RCC 7860 (cell line): ENCODE data around the gene NEO1.

Experiments used
- DNase-seq: peaks from one replicate; pipeline ENCODE4 v3.0.0-alpha.2; 2015; ENCODE audit warnings: low spot score
- FAIRE-seq: peaks from 2 replicates; lab custom pipeline; 2012; peaks lifted over from hg19 to GRCh38; lab: Jason Lieb, UNC

NEO1 gene

GRCh38 chr15:73325191-73325861 is 273.1 kb downstream of the NEO1 start:
- FAIRE-seq: no peak

DNA sequence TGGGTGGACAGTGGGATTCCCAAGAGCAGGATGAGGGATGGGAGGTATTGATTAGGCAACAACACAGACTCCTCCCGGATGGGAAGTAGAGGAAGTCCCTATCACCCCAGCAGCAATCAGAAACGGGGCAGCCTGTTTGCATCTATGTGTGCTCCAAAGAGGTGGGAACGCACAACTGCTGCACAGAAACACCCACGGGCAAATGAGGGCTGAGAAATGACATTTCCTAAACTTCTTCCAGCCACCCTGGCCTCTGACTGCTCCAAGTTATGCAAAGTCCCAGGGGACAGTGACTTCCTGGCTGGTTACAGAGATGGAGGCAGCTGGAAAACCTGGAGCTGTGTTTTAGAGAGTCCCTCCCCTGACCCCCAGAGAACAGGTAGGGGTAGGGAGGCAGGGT is 273.9 kb downstream of the NEO1 start:
- DNase-seq (no peak), FAIRE-seq (no peak)

More at GRCh38 chr15:73325191-73325861, 273.1 kb downstream of the NEO1 start:
- peak; percentile 22 for DNase-seq

- FAIRE-seq (no peak), DNase-seq (no peak)
These were observed 276.0 kb downstream of the NEO1 start for GRCh38 chr15:73328149-73328820.

DNA sequence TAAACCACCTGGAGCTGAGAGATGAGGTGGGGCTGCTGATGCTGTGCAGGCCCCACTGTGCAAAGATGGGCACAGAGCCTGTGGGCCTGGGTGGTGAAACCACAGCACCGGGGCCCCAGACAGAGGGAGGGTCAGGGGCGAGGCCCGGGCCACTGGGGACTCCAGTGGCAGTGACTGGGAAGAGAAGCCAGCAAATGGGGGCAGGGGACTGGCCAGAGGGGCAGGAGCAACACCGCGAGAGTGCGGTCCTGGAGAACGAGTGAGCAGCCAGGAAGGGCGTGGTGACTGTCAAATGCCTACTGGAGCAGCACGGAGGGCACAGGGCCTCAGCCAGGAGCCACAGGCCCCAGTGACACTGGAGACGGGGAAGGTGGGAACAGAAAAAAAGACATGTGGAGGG is 276.7 kb downstream of the NEO1 start:
- DNase-seq: no peak
- FAIRE-seq: no peak

DNA sequence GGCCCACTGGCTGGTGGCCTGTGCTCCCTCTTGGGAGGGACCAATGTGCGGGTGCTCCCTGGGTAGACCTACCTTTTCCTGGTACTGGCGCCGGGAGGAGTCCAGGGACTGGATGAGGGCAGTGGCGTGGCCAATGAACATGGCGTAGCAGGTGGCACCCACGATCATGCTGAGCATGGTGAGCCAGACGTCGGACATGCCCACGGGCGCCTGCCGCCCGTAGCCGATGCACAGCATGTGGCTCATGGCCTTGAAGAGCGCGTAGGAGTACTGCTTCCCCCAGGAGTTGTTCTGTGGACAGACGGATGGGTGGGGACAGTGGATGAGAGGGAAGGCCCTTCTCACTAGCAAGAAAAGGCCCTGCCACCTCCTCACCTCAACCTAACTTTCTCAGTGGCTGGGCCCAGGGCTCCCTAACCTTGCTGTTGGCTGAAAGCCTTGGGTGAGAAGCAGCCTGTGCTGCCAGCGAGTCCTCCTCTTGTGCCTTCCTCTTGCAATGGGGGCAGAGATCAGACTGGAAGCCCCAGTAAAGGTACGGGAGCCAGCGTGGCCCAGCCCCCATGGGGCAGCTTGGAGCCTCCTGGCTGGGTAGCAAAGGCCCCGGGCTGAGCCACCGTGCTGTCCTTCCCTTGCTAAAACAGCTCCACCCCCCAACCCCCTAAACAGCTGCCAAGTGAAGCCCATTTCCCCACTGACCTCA is 277.4 kb downstream of the NEO1 start:
- FAIRE-seq: no peak

GRCh38 chr15:73330206-73331051 is 278.2 kb downstream of the NEO1 start:
- FAIRE-seq: no peak
- no peak for DNase-seq

More for the DNA sequence above, 277.4 kb downstream of the NEO1 start:
- DNase-seq: no peak

- no peak for FAIRE-seq
- no peak for DNase-seq
These were observed 279.2 kb downstream of the NEO1 start for GRCh38 chr15:73331501-73331900.

GRCh38 chr15:73331991-73332925 is 280.0 kb downstream of the NEO1 start:
- no peak for FAIRE-seq

GRCh38 chr15:73333001-73333400 is 280.7 kb downstream of the NEO1 start:
- DNase-seq (no peak), FAIRE-seq (no peak)

More at GRCh38 chr15:73331991-73332925, 280.0 kb downstream of the NEO1 start:
- no peak for DNase-seq

DNA sequence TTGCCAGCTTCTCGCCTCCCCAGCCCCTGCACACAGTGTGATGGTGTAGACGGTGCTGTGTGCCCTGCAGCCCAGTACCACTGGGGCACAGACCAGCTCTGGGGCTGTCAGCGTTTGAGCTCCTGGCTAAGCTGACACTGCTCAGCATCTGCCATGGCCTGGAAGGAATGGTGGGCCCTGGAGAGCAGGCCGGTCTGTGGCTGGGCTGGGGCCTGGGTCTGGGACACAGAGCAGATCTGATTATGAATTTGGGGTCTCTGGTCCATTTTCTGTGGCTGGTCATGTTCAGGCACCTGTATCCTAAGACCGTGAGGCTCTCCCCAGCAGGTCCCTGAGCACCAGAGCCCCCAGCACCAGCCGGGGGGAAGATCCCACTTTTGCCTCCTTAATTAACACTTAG is 281.8 kb downstream of the NEO1 start:
- no peak for FAIRE-seq

DNA sequence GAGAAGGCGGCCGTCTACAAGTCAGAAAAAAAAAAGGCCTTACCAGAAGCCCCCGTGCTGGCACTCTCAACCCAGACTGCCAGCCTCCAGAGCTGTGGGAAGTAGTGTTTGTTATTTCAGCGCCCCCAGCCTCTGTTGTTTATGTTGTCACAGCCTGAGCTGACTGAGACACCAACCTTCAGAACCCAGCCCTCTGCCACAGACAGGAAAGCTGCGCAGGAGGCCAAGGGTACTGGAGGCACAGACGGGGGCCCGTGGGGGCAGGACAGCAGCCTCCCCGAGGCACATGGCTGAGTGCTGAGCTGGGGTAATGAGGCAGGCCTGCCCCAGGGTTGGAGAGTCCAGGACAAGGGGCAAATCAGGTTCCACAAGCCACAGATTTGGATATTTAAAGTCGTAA is 282.8 kb downstream of the NEO1 start:
- DNase-seq (no peak), FAIRE-seq (no peak)

More for the DNA sequence above, 281.8 kb downstream of the NEO1 start:
- DNase-seq: no peak

- DNase-seq (no peak), FAIRE-seq (no peak)
These were observed 283.2 kb downstream of the NEO1 start for GRCh38 chr15:73335471-73335870.

DNA sequence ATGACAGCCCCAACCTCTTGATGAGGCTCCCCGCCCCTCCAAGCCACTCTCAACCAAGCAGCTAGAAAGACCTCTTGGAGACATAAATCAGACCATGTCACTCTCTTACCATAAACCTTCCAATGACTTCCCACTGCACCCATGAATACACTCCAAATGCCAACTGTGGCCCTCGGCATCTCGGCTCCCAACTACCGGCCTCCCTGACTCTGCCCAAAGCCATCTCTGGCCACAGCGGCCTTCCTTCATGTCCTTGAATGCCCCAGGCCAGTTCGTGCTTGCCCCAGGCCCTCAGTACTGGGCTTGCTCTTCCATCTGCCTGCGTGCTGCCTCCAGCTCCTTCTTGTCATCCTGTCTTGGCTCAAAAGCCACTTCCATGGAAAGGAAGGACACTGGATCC is 284.5 kb downstream of the NEO1 start:
- DNase-seq: no peak
- no peak for FAIRE-seq

DNA sequence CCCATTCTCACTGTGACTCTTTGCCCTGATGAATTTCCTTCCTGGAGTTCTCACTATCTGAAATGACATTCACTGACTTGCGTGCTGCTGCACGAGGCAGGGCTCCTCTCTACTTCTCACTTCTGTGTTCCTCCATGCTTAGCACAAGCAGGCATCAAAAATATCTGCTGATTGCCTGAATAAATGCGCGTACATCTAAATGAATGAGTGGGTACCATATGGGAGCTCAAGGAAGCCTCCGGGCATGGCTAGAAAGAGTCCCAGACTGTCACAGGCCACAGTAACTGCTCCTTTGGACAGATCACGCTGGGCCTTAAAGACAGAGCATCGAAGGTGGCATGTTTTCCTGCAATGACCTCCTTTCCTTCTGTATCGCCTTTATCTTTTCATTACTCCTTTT is 284.9 kb downstream of the NEO1 start:
- FAIRE-seq (no peak), DNase-seq (no peak)

DNA sequence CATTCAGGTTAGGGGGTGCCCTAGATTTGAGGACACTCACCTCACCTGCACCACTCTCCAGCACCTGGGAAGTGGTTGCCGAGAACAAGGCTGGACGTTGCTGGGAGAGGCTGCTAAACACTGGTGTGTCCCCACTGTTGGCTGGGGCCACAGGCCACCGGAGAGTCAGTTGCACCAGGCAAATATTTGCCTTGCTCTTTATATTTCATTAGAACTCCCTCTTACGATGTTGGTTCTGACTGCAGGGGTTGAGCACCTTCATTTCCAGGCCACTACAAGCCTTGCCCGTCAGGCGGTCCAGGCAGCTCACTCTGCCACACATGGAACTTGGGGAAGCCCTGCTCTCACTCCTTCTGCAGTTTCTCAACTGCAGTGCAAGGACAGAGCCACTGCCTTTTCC is 285.8 kb downstream of the NEO1 start:
- no peak for DNase-seq
- no peak for FAIRE-seq

DNA sequence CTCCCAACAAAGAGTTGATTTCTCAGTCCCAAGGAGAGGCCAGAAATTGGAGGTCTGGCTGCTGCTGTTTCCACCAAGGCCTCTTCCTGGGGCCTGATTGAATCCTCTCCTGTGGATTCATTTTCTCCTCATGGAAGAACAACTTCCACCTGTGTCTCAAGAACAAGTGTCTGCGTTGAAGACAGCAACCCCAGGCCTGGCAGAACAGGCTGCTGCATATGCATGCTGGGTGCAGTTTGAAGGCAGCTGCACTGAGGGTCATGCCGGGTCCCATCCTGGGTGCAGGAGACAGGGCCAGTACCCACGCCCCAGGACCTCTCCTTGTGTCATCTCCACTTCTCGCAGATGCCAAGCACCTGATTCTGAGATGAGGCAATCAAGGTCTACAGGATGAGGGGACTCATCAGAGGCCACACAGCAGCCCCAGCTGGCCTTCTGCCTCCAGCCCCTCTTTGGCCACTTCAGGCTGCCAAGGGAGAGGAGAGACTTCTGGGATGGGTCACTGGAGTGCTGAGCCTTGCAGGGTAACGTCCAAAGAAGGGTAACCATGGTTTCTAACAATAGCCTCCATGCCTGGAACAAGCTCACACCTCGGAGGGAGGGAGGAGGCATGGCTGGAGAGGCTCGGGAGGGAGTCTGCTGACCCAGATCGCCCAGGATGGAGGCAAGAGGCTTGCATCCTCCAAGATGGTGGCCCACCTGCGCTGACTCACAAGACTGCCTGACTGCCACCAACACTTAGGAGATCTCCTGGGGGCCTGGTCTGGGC is 286.5 kb downstream of the NEO1 start:
- no peak for FAIRE-seq
- no peak for DNase-seq

- FAIRE-seq: no peak
These were observed 288.4 kb downstream of the NEO1 start for GRCh38 chr15:73340502-73341192.

DNA sequence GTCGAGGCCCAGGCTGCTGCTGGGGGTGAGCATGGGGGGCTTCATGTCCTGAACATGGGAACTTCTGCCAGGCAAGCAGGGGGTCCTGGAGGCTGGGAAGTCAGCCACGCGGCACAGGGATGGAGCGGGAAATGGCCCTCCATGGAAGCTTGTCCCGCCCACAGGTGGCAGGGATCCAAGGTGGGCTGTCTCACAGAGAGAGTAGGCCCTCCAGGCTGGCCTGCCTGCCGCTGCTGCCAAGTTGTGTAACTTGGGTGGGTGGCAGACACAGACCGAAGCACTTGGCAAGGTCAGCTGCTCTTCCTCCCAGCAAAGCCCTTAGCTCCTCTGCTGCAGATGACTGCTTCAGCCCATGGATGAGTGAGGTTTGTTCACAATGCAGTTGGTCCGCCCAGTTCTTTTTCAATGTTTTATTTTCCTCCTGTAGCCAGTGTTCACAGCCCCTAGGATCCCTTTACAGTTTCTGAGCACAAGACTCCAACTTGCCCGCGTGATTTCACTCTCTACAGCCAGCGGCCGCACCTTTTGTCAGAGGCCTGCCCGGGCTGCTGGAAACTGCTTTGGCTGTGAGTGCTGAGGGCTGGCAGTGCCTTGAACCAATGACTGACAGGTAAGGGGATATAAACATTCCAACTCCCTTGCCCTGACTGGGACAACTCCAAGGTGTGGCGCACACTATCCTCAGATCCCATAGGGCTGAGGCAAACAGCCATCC is 289.8 kb downstream of the NEO1 start:
- DNase-seq: no peak
- FAIRE-seq: no peak

More at GRCh38 chr15:73340502-73341192, 288.4 kb downstream of the NEO1 start:
- DNase-seq: no peak
